ENCODE data around the gene ATP1A4. TPM values are rescaled to one million over a fixed set of nuclear protein-coding genes. Genes with fewer than 3 reads are reported as not detected.
A peak's percentile ranks its signal among the peaks of the same experiment; 100 is the strongest.

The ATP1A4 gene
- total RNA-seq, 1 donor from 2014 or later: not detected

- Histone ChIP-seq H4K20me1 (ENCODE audit: insufficient read depth, low read length) (peaks cover 66% of the 10 kb centered on the region), H3K4me2 (ENCODE audit: low read length) (peak overlapping the region; percentile 11), H2AFZ (ENCODE audit: low read depth, low read length) (no peak overlapping the region), H3K27ac (ENCODE audit: low read depth, low read length) (peak overlapping the region; percentile 30), H3K27me3 (ENCODE audit: insufficient read depth, low read length) (no peaks in the 10 kb centered on the region), H3K4me1 (ENCODE audit: insufficient read depth, low read length) (peaks cover 14% of the 10 kb centered on the region), H3K79me2 (ENCODE audit: insufficient read depth, low read length) (no peaks in the 10 kb centered on the region), H3K9me3 (ENCODE audit: insufficient read depth, low read depth, low read length) (no peaks in the 10 kb centered on the region), H3K4me3 (ENCODE audit: insufficient read depth, low read depth, low read length) (no peak overlapping the region), H3K9ac (ENCODE audit: low read length) (peak overlapping the region; percentile 19), H3K36me3 (ENCODE audit: insufficient read depth, low read length) (peaks cover 76% of the 10 kb centered on the region)
- no peak for TF ChIP-seq EZH2 (IDR thresholded peaks at IDR 0.05; ENCODE audit: insufficient read depth, low read length)
- peak; percentile 47 for TF ChIP-seq CTCF (IDR thresholded peaks at IDR 0.05; ENCODE audit: insufficient read depth, low read depth, low read length)
- peak overlapping the region; percentile 89 for H3K27ac Mint-ChIP-seq (ENCODE audit: unreplicated experiment)
- FAIRE-seq (no peak), DNase-seq (ENCODE audit: low read depth) (peak; percentile 50)
- no peak overlapping the region for H3K4me3 Mint-ChIP-seq (ENCODE audit: unreplicated experiment)
- peaks cover 40% of the 10 kb centered on the region for H3K4me1 Mint-ChIP-seq (ENCODE audit: low read depth, unreplicated experiment)
- H3K27me3 Mint-ChIP-seq (ENCODE audit: low read depth, unreplicated experiment): no peaks in the 10 kb centered on the region
- H3K36me3 Mint-ChIP-seq (ENCODE audit: low read depth, unreplicated experiment): peaks cover 16% of the 10 kb centered on the region
- no peaks in the 10 kb centered on the region for H3K9me3 Mint-ChIP-seq (ENCODE audit: unreplicated experiment)
Observed at GRCh38 chr1:160219062-160219929, 67.9 kb downstream of the ATP1A4 start.

- peaks cover 76% of the 10 kb centered on the region for H3K36me3 ChIP-seq (ENCODE audit: insufficient read depth, low read length)
- H3K27ac ChIP-seq (ENCODE audit: low read depth, low read length): no peak overlapping the region
- H3K4me3 ChIP-seq (ENCODE audit: insufficient read depth, low read depth, low read length): no peak overlapping the region
- H3K27me3 ChIP-seq (ENCODE audit: insufficient read depth, low read length): no peaks in the 10 kb centered on the region
- Mint-ChIP-seq H3K36me3 (ENCODE audit: low read depth, unreplicated experiment) (peaks cover 9% of the 10 kb centered on the region), H3K27me3 (ENCODE audit: low read depth, unreplicated experiment) (no peaks in the 10 kb centered on the region), H3K4me1 (ENCODE audit: low read depth, unreplicated experiment) (peaks cover 32% of the 10 kb centered on the region), H3K27ac (ENCODE audit: unreplicated experiment) (peak overlapping the region; percentile 20), H3K9me3 (ENCODE audit: unreplicated experiment) (no peaks in the 10 kb centered on the region), H3K4me3 (ENCODE audit: unreplicated experiment) (no peak overlapping the region)
- TF ChIP-seq EZH2 (IDR thresholded peaks at IDR 0.05; ENCODE audit: insufficient read depth, low read length) (no peak), CTCF (IDR thresholded peaks at IDR 0.05; ENCODE audit: insufficient read depth, low read depth, low read length) (no peak)
- no peak overlapping the region for H3K9ac ChIP-seq (ENCODE audit: low read length)
- peaks cover 60% of the 10 kb centered on the region for H4K20me1 ChIP-seq (ENCODE audit: insufficient read depth, low read length)
- no peaks in the 10 kb centered on the region for H3K79me2 ChIP-seq (ENCODE audit: insufficient read depth, low read length)
- H3K4me2 ChIP-seq (ENCODE audit: low read length): no peak overlapping the region
- DNase-seq (ENCODE audit: low read depth): no peak
- no peak for FAIRE-seq
- no peaks in the 10 kb centered on the region for H3K9me3 ChIP-seq (ENCODE audit: insufficient read depth, low read depth, low read length)
- H2AFZ ChIP-seq (ENCODE audit: low read depth, low read length): no peak overlapping the region
- H3K4me1 ChIP-seq (ENCODE audit: insufficient read depth, low read length): peaks cover 14% of the 10 kb centered on the region
Observed at GRCh38 chr1:160220301-160220700, 68.9 kb downstream of the ATP1A4 start.

- H3K36me3 Mint-ChIP-seq (ENCODE audit: low read depth, unreplicated experiment): peaks cover 9% of the 10 kb centered on the region
- no peaks in the 10 kb centered on the region for H3K79me2 ChIP-seq (ENCODE audit: insufficient read depth, low read length)
- FAIRE-seq (no peak), DNase-seq (ENCODE audit: low read depth) (no peak)
- H3K4me3 Mint-ChIP-seq (ENCODE audit: unreplicated experiment): no peak overlapping the region
- H4K20me1 ChIP-seq (ENCODE audit: insufficient read depth, low read length): peaks cover 53% of the 10 kb centered on the region
- H3K27me3 Mint-ChIP-seq (ENCODE audit: low read depth, unreplicated experiment): no peaks in the 10 kb centered on the region
- H3K36me3 ChIP-seq (ENCODE audit: insufficient read depth, low read length): peaks cover 73% of the 10 kb centered on the region
- H3K4me1 ChIP-seq (ENCODE audit: insufficient read depth, low read length): peaks cover 14% of the 10 kb centered on the region
- H3K27ac ChIP-seq (ENCODE audit: low read depth, low read length): no peak overlapping the region
- H3K4me2 ChIP-seq (ENCODE audit: low read length): no peak overlapping the region
- H3K27me3 ChIP-seq (ENCODE audit: insufficient read depth, low read length): no peaks in the 10 kb centered on the region
- no peak overlapping the region for H3K4me3 ChIP-seq (ENCODE audit: insufficient read depth, low read depth, low read length)
- no peak overlapping the region for H3K9ac ChIP-seq (ENCODE audit: low read length)
- TF ChIP-seq CTCF (IDR thresholded peaks at IDR 0.05; ENCODE audit: insufficient read depth, low read depth, low read length) (no peak), EZH2 (IDR thresholded peaks at IDR 0.05; ENCODE audit: insufficient read depth, low read length) (no peak)
- H2AFZ ChIP-seq (ENCODE audit: low read depth, low read length): no peak overlapping the region
- H3K27ac Mint-ChIP-seq (ENCODE audit: unreplicated experiment): no peak overlapping the region
- H3K4me1 Mint-ChIP-seq (ENCODE audit: low read depth, unreplicated experiment): peaks cover 24% of the 10 kb centered on the region
- no peaks in the 10 kb centered on the region for H3K9me3 ChIP-seq (ENCODE audit: insufficient read depth, low read depth, low read length)
- H3K9me3 Mint-ChIP-seq (ENCODE audit: unreplicated experiment): no peaks in the 10 kb centered on the region
Observed at GRCh38 chr1:160221089-160221488, 69.7 kb downstream of the ATP1A4 start.
